ENCODE data around the gene DMBX1.

GRCh38 chr1:46476673-46477072 is 13.0 kb upstream of the DMBX1 start:
- TF ChIP-seq CTCF (IDR thresholded peaks at IDR 0.05): no peak
- no peak for TF ChIP-seq EZH2 (IDR thresholded peaks at IDR 0.05; ENCODE audit: borderline replicate concordance, insufficient read depth, low read depth, low read length, poor library complexity, severe bottlenecking)
